Stimulated activated naive B cell treated with anti-CD40 and anti-IgM and Interleukin-4, amounts not matched to agents 10 μg/mL and 1 μg/mL and 100 μg/mL, for 72 hours (primary cell): ENCODE results near the gene PROCA1.
A peak's percentile ranks its signal among the peaks of the same experiment; 100 is the strongest.

Experiments
- ATAC-seq, 2 donors: fragments of 150-1000 bp; cut with Tn5 transposase; replicated peaks; 2 replicates each; pipeline ENCODE4 v1.10.0; 2021; ENCODE audit warnings: moderate library complexity in 1 of 2
- DNase-seq: peaks from one replicate; pipeline ENCODE4 v3.0.0; 2021
- H3K27ac Mint-ChIP-seq: one replicate; pipeline ENCODE4 v1.8.0; 2022; ENCODE audit warnings: mild to moderate bottlenecking, mixed read lengths
- H3K27me3 Mint-ChIP-seq, 2 donors: one replicate each; pipeline ENCODE4 v1.8.0; 2022; ENCODE audit warnings: mixed read lengths in 2 of 2
- H3K36me3 Mint-ChIP-seq, 2 donors: one replicate each; pipeline ENCODE4 v1.8.0; 2022; ENCODE audit warnings: mixed read lengths in 2 of 2, mild to moderate bottlenecking in 1 of 2
- H3K4me1 Mint-ChIP-seq, 2 donors: one replicate each; pipeline ENCODE4 v1.8.0; 2022; ENCODE audit warnings: mixed read lengths in 2 of 2, mild to moderate bottlenecking in 1 of 2
- H3K4me3 Mint-ChIP-seq, 2 donors: one replicate each; pipeline ENCODE4 v1.8.0; 2022; ENCODE audit warnings: mild to moderate bottlenecking in 2 of 2, mixed read lengths in 2 of 2, moderate library complexity in 1 of 2
- H3K9me3 Mint-ChIP-seq, 2 donors: one replicate each; pipeline ENCODE4 v1.8.0; 2022; ENCODE audit warnings: mixed read lengths in 2 of 2, mild to moderate bottlenecking in 1 of 2

The PROCA1 gene

DNA sequence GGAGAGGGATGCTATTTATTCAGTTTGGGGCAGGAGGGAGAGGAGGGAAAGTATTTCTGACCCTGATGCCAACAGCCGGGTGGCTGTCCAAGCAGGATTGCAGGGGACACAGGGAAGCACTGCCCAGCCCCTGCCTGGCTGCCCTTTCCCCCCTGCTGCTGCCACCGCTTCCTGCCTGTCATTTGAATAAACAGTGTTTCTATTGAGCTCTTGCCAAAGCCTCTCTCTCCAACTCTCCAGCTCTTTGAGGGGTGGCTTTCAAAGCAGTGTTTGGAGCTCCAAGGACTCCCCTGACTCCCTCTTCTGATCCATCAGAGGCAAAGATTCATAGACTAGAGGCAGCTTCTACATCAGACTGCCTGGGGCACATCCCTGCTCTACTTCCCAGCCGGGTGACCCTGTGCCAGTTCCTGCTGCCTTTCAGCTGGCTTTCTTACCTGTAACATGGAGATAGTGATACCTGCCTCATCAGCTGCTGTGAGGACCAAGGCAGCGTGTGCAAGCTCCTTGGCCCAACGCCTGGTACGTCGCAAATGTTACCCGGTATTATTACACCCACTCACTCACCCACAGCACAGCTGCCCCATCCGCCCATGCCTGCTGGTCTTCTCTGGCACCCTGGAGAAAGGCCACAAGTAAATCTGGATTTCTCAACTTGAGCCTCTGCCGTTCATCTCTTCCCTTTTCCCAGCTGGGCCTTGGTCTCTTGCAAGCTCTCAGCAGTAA lies 9.5 kb downstream of the PROCA1 start:
- Mint-ChIP-seq H3K4me1 (peaks cover 0 to 8% of the 10 kb centered on the region in 2 donors), H3K4me3 (no peak overlapping the region), H3K27ac (no peak overlapping the region), H3K36me3 (peaks cover 27 to 67% of the 10 kb centered on the region in 2 donors), H3K9me3 (no peaks in the 10 kb centered on the region), H3K27me3 (no peaks in the 10 kb centered on the region)
- no peak for DNase-seq
- no peak for ATAC-seq

DNA sequence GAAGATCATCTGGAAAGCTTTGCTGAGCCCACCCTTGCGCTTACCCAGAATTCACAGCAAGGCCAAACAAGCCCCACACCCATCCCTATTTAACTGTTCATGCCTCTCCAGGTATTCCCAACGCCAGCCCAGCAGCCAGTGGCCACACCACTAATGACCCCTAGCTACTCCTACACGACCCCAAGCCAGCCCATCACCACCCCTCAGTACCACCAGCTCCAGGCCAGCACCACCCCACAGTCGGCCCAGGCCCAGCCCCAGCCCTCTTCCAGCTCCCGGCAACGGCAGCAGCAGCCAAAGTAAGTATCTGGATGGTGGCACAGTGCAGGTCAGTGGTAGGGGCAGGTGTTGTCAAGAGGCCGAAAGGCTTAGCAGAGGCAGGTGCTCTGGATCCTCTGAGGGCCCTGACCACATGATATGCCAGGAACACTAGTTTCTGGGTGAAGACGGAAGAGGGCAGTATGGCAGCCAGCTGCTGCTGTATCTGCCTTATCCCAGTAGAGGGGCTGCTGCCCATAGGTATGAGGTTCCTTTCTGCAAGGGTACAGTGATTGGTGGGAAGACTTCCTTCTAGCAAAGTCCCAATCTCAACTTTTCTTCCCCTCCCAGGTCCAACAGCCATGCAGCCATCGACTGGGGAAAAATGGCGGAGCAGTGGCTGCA lies 10.7 kb downstream of the PROCA1 start:
- H3K36me3 Mint-ChIP-seq: peaks cover 26 to 70% of the 10 kb centered on the region in 2 donors
- H3K4me3 Mint-ChIP-seq: no peak overlapping the region
- H3K27ac Mint-ChIP-seq: peak overlapping the region; percentile 4
- peaks cover 0 to 8% of the 10 kb centered on the region in 2 donors for H3K4me1 Mint-ChIP-seq
- no peak for DNase-seq
- H3K27me3 Mint-ChIP-seq: no peaks in the 10 kb centered on the region
- H3K9me3 Mint-ChIP-seq: no peaks in the 10 kb centered on the region
- ATAC-seq: no peak

DNA sequence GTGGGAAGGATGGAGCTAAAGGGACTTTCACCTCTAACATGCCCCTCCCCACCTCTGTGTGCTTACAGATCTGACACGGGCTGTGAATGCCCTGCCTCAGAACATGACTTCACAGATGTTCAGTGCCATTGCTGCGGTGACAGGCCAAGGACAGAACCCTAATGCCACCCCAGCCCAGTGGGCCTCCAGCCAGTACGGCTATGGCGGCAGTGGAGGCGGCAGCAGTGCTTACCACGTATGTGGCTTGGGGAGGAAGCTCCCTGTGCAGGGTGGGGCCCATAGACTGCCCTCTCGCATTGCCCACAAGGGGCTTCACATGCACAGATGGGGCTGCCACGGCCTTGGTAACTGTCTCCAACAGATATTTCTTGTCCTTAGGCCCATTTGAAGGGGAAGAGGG lies 11.4 kb downstream of the PROCA1 start:
- peaks cover 0 to 6% of the 10 kb centered on the region in 2 donors for H3K4me1 Mint-ChIP-seq
- no peak overlapping the region for H3K4me3 Mint-ChIP-seq
- H3K27me3 Mint-ChIP-seq: no peaks in the 10 kb centered on the region
- ATAC-seq: no peak
- H3K36me3 Mint-ChIP-seq: peaks cover 26 to 64% of the 10 kb centered on the region in 2 donors
- H3K9me3 Mint-ChIP-seq: no peaks in the 10 kb centered on the region
- no peak for DNase-seq
- no peak overlapping the region for H3K27ac Mint-ChIP-seq

DNA sequence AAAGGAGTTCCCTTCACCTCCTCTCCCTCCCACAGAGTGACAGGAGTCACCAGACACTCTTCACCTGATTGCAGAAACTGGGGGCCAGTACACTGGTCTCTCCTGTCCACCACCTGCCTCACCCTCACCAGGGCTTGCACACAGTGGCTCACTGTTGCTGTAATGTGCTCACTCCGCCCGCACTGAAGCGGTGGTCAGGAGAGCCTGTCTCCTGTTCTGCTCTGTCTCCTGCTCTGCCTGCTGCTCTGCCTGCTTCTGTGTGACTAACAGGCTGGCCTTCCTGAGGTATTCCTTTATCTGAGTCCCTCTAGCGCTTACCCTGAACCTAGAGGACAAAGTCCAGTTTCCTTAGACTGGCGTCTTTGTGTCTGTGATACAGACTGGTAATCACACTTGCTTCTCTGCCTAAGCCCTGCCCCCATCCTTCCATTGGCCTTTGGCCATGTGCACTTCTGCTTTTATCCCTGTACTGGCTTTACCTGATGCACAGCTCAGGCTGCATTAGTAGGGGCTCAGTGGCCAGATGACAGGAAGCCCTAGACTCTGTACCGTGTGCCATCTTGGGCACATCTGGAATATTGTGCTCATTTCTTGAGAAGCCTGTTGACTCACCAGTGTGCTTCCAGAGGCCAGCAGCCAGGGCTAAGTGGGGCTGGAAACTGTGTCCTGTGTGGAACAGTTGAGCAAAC lies 13.3 kb downstream of the PROCA1 start:
- Mint-ChIP-seq H3K27me3 (no peaks in the 10 kb centered on the region), H3K4me1 (peaks cover 0 to 3% of the 10 kb centered on the region in 2 donors), H3K36me3 (peaks cover 32 to 65% of the 10 kb centered on the region in 2 donors), H3K27ac (no peak overlapping the region), H3K4me3 (no peak overlapping the region), H3K9me3 (no peaks in the 10 kb centered on the region)
- peak in 1 of 2 donors; percentile 34 for ATAC-seq
- no peak for DNase-seq

DNA sequence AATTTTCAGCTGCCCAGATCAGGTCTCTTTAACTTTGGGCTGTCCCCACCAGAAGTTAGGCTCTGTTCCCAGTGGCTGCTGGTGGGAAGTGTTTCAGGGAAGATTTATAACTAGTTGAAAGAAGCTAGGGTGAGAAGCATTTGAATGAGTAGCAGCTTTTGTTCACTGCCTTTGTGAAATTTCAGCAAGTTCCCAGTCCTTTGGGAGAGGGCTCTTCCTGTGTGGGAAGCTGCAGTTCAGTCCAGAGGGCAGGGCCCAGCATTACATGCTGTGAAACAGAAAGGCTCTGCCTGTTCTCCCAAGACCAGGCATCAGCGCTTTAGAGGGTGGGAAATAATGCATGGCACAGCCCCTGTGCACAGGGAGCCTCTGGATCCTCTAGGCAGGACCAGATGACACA lies 17.8 kb downstream of the PROCA1 start:
- no peaks in the 10 kb centered on the region for H3K27me3 Mint-ChIP-seq
- peaks cover 0 to 3% of the 10 kb centered on the region in 2 donors for H3K4me1 Mint-ChIP-seq
- no peak overlapping the region for H3K27ac Mint-ChIP-seq
- DNase-seq: no peak
- ATAC-seq: no peak
- H3K9me3 Mint-ChIP-seq: no peaks in the 10 kb centered on the region
- peaks cover 46 to 58% of the 10 kb centered on the region in 2 donors for H3K36me3 Mint-ChIP-seq
- no peak overlapping the region for H3K4me3 Mint-ChIP-seq

DNA sequence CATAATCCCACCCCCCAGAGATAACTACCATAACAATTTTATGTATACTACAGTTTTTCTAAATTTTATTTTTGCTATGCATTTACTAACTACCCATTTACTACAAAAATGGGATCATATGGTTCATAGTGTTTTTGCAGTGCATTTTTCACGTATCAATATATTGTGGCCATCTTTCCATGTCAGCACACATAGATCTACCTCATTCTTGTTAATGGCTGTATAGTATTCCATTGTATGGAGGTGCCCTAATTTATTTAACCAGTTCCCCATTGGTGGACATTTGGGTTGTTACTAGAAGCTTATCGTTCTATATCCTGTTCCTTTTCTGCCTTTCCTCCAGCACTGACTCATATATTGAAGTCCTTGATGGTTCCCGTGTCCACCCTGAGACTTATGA lies 22.7 kb downstream of the PROCA1 start:
- ATAC-seq (no peak), DNase-seq (no peak)
- no peaks in the 10 kb centered on the region for H3K9me3 Mint-ChIP-seq
- H3K4me3 Mint-ChIP-seq: no peak overlapping the region
- H3K36me3 Mint-ChIP-seq: peaks cover 63 to 67% of the 10 kb centered on the region in 2 donors
- H3K4me1 Mint-ChIP-seq: no peaks in the 10 kb centered on the region
- no peak overlapping the region for H3K27ac Mint-ChIP-seq
- H3K27me3 Mint-ChIP-seq: no peaks in the 10 kb centered on the region

DNA sequence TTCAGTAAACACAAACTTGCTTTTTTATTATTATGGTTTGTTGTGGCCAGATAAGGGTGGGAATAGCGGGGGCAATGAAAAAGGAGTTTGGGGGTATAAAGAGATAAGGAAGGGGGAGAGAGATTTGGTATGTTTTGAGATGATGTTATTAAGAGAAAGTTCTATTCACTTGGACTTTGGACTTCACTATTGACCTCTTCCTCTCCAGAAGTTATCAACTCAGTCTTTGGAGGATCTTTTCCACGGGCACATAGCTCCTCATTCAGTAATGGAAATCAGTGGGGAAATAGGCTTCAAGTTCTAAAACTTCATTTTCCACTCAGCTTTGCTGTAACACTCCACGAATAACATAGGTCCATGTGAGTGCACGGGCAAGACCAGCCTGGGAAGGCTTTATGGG lies 23.2 kb downstream of the PROCA1 start:
- H3K4me1 Mint-ChIP-seq: no peaks in the 10 kb centered on the region
- no peaks in the 10 kb centered on the region for H3K27me3 Mint-ChIP-seq
- no peaks in the 10 kb centered on the region for H3K9me3 Mint-ChIP-seq
- no peak overlapping the region for H3K4me3 Mint-ChIP-seq
- ATAC-seq: no peak
- H3K27ac Mint-ChIP-seq: no peak overlapping the region
- H3K36me3 Mint-ChIP-seq: peaks cover 60 to 64% of the 10 kb centered on the region in 2 donors
- DNase-seq: no peak

DNA sequence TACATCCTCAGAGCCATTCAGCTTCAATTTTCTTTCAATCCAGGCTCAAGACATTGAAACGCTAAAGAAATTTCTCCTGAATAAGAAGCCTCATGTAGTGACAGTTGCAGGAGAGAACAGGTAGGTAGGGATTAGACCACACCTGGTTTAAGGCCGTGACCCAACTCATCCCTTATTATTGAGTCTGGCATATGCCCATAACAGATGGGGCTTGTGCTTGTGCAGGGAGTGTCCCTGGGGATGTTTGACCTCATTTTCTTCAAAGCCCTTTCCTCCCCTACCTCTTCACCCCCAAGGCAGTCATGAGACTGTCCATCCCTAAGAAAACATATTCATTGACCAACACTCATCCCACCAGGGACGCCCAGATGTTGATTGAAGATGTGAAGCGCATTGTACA lies 25.4 kb downstream of the PROCA1 start:
- peaks cover 62 to 69% of the 10 kb centered on the region in 2 donors for H3K36me3 Mint-ChIP-seq
- no peak overlapping the region for H3K27ac Mint-ChIP-seq
- H3K4me3 Mint-ChIP-seq: no peak overlapping the region
- ATAC-seq (no peak), DNase-seq (no peak)
- H3K27me3 Mint-ChIP-seq: no peaks in the 10 kb centered on the region
- H3K9me3 Mint-ChIP-seq: no peaks in the 10 kb centered on the region
- H3K4me1 Mint-ChIP-seq: no peaks in the 10 kb centered on the region

DNA sequence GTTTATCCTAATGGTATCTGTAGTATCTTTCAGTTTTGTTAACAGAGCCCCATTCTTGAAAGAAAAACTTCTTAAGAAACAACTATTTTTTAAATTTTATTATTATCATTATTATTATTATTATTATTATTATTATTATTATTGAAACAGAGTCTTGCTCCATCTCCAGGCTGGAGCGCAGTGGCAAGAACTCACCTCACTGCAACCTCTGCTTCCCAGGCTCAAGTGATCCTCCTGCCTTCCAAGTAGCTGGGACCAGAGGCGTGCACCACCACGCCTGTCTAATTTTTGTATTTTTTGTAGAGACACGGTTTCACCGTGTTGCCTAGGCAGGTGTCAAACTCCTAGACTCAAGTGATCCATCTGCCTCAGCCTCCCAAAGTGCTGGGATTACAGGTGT lies 26.3 kb downstream of the PROCA1 start:
- H3K4me1 Mint-ChIP-seq: no peaks in the 10 kb centered on the region
- no peak overlapping the region for H3K27ac Mint-ChIP-seq
- H3K4me3 Mint-ChIP-seq: no peak overlapping the region
- no peaks in the 10 kb centered on the region for H3K9me3 Mint-ChIP-seq
- no peaks in the 10 kb centered on the region for H3K27me3 Mint-ChIP-seq
- DNase-seq: no peak
- peaks cover 58 to 74% of the 10 kb centered on the region in 2 donors for H3K36me3 Mint-ChIP-seq
- ATAC-seq: no peak

DNA sequence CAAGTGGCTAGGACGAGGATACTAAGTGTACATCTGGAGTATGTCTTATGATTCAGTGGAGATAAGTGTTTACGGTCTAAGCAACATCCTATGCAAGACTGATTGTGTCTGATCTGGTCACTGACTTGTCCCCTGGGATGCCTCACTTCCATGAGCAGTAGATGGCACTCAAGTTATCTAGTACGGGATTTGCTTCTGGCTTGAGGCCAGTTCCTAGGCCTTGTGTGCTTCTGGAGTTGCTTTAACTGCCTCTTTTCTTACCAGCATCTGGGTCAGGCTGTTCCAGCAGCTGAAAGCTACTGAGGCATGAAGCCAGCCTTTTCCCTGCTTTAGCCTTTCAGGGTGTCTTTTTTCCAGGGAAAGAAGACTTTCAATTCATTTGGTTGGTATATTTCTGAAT lies 26.7 kb downstream of the PROCA1 start:
- Mint-ChIP-seq H3K4me3 (no peak overlapping the region), H3K36me3 (peaks cover 55 to 70% of the 10 kb centered on the region in 2 donors), H3K4me1 (no peaks in the 10 kb centered on the region), H3K27ac (no peak overlapping the region), H3K9me3 (no peaks in the 10 kb centered on the region), H3K27me3 (no peaks in the 10 kb centered on the region)
- ATAC-seq: no peak
- no peak for DNase-seq

DNA sequence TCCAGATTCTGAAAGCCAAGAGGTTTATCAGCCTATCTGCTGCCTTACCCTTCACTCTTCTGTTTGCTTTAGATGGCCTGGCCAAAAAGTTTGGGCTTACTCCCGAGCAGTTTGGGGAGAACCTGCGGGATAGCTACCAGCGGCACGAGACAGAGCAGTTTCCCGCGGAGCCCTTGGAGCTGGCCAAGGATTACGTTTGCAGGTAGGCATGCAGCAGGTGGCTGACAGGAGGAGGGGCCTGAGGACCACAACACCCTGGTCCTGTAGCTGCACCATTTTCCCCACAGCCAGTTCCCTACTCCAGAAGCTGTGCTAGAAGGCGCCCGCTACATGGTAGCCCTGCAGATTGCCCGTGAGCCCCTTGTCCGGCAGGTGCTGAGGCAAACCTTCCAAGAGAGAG lies 29.0 kb downstream of the PROCA1 start:
- Mint-ChIP-seq H3K27me3 (no peaks in the 10 kb centered on the region), H3K27ac (no peak overlapping the region), H3K4me1 (no peaks in the 10 kb centered on the region), H3K4me3 (no peak overlapping the region), H3K9me3 (no peaks in the 10 kb centered on the region), H3K36me3 (peaks cover 47 to 57% of the 10 kb centered on the region in 2 donors)
- no peak for DNase-seq
- no peak for ATAC-seq

DNA sequence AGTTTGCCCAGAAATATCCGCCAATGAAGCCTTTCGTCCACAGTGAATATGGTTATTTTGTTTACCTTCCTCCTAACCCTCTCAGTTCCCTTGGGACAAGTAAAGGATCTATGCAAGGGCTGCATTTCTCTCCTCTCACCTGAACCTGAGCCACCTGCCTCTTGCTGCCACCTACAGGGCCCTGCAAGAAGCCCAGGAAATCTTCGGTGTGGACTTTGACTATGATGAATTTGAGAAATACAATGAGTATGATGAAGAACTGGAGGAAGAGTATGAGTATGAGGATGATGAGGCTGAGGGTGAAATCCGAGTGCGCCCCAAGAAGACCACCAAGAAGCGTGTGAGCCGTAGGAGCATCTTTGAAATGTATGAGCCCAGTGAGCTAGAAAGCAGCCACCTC lies 35.7 kb downstream of the PROCA1 start:
- no peak for DNase-seq
- H3K4me1 Mint-ChIP-seq: no peaks in the 10 kb centered on the region
- ATAC-seq: no peak
- no peak overlapping the region for H3K27ac Mint-ChIP-seq
- peaks cover 47 to 57% of the 10 kb centered on the region in 2 donors for H3K36me3 Mint-ChIP-seq
- H3K9me3 Mint-ChIP-seq: no peaks in the 10 kb centered on the region
- no peaks in the 10 kb centered on the region for H3K27me3 Mint-ChIP-seq
- H3K4me3 Mint-ChIP-seq: no peak overlapping the region

DNA sequence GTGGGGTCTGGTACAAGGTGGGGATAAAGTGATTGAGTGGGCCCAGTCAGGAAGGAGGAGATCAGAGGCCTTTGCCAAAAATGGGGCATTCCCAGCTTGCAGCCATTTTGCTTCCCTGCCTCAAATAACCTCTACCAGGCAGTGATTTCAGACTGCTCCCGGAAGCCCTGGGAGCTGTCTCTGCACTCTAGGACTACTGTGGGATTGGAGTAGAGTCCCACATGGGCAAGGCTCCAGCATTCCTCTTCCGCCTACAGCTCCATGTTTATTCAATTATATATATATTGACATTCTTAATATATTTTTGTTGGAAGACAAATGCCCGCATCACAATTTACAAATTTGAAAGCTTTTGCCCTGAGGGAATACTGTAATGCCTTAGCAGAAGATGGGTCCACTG lies 36.2 kb downstream of the PROCA1 start:
- no peak for ATAC-seq

DNA sequence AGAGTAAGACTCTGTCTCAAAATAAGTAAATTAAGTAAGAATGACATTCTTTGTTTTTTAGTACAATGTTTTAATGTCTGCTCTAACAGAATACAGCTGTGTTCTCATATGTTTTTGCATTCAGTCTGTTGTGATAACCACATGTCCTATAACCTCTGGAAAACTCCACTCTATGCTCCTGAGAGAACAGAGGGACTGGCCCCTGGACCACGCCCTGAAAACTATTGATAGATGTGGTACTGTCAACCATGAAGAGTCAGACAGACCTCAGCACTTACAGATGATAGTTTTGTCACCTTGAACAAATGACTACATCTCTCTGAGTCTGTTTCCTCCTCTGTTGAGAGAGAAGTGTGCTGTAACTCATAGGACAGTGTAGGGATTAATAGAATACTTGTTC lies 41.8 kb downstream of the PROCA1 start:
- no peaks in the 10 kb centered on the region for H3K9me3 Mint-ChIP-seq
- no peak overlapping the region for H3K27ac Mint-ChIP-seq
- peaks cover 30 to 57% of the 10 kb centered on the region in 2 donors for H3K36me3 Mint-ChIP-seq
- H3K27me3 Mint-ChIP-seq: no peaks in the 10 kb centered on the region
- H3K4me3 Mint-ChIP-seq: no peak overlapping the region
- ATAC-seq (no peak), DNase-seq (no peak)
- peaks cover 12 to 21% of the 10 kb centered on the region in 2 donors for H3K4me1 Mint-ChIP-seq

More for the DNA sequence above, 36.2 kb downstream of the PROCA1 start:
- Mint-ChIP-seq H3K4me1 (no peaks in the 10 kb centered on the region), H3K4me3 (no peak overlapping the region), H3K27ac (no peak overlapping the region), H3K27me3 (no peaks in the 10 kb centered on the region), H3K36me3 (peaks cover 50 to 55% of the 10 kb centered on the region in 2 donors), H3K9me3 (no peaks in the 10 kb centered on the region)
- DNase-seq: no peak

DNA sequence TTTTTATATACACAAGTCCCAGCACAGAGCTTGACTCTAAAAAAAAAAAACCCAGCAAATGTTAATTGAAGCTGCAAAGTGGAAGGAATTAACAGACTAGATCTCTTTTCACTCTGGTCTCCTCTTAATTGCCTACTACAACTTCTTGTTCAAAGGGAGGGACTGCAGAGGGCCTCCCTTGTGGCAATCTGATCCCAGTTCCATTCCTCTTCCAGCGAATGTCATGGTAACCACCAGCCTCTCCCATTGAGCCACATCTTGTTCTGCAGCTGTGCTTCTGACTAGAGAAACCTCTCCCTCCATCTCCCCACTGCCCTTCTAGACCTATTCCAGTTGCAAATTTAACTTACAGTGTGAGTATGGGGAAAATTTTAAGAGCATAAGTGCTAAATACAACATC lies 43.8 kb downstream of the PROCA1 start:
- no peak overlapping the region for H3K4me3 Mint-ChIP-seq
- H3K27me3 Mint-ChIP-seq: no peaks in the 10 kb centered on the region
- H3K36me3 Mint-ChIP-seq: peaks cover 20 to 55% of the 10 kb centered on the region in 2 donors
- H3K9me3 Mint-ChIP-seq: no peaks in the 10 kb centered on the region
- peaks cover 26 to 42% of the 10 kb centered on the region in 2 donors for H3K4me1 Mint-ChIP-seq
- no peak overlapping the region for H3K27ac Mint-ChIP-seq
- ATAC-seq (no peak), DNase-seq (no peak)
